ENCODE data around the gene VAMP5. TPM values are rescaled to one million over a fixed set of nuclear protein-coding genes. Genes with fewer than 3 reads are reported as not detected.
A peak's percentile ranks its signal among the peaks of the same experiment; 100 is the strongest.

VAMP5 gene
- total RNA-seq, 1 donor from 2014 or later: 42.5 TPM

DNA sequence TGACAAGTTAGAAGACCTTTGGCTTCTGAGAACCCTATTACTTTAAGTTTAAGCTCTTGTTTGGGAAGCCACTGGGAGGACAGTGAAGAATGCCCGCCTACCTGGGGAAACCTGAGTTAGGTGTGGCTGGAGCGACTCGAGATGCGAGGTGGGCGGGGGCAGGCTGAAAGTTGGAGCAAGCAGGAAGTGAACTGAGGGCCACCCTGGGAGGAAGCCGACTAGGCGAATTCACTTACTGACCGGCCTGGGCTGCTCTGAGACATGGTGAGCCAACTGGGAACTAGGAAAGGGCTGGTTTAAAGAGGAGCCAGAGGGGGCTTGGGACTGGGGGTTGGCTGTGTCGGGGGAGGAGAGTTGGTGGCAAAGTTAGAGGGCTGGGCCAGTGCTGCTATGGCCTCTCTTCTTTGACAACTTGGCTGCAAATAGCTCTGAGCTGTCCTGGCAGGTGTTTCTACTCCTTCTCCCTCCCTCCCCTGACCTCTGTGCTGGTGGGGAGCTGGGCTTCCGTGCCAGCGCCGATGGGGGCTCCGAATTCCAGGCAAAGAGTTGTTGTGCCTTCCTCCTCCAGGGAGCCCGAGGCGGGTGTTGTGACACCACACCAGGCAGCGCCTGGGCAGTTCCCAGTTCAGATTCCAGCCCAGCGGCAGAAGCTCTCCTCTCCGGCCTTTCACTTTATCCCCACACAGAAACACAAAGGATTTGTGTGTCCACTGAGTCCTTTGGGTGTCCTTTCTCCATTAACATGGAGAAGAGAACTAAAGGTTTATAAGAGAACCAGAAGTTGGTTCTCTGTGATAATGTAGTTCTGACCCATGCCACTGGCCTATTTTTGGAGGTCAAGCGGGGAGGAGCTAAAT, 6.6 kb upstream of the VAMP5 start, which contains the start of gene VAMP8:
Gene VAMP8, plus strand, starts transcription at position 201 of the 857 bp plus-strand sequence. Its CDS starts 61 bp downstream, at position 262.
- DNase-seq (ENCODE audit: extremely low spot score in 2 of 2): no peak
- H3K4me3 ChIP-seq: peak within 1 kb of the TSS; percentile 35 to 44
- no peaks in the 10 kb centered on the region for H3K36me3 ChIP-seq
- intact Hi-C loops (cut with DNase I): no loop called here
- H3K27me3 ChIP-seq: no peaks in the 10 kb centered on the region
- TF ChIP-seq, protein P1, sequence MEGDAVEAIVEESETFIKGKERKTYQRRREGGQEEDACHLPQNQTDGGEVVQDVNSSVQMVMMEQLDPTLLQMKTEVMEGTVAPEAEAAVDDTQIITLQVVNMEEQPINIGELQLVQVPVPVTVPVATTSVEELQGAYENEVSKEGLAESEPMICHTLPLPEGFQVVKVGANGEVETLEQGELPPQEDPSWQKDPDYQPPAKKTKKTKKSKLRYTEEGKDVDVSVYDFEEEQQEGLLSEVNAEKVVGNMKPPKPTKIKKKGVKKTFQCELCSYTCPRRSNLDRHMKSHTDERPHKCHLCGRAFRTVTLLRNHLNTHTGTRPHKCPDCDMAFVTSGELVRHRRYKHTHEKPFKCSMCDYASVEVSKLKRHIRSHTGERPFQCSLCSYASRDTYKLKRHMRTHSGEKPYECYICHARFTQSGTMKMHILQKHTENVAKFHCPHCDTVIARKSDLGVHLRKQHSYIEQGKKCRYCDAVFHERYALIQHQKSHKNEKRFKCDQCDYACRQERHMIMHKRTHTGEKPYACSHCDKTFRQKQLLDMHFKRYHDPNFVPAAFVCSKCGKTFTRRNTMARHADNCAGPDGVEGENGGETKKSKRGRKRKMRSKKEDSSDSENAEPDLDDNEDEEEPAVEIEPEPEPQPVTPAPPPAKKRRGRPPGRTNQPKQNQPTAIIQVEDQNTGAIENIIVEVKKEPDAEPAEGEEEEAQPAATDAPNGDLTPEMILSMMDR (IDR thresholded peaks at IDR 0.05): no peak
- no peak for TF ChIP-seq POLR2A (IDR thresholded peaks at IDR 0.05)
- no peak for TF ChIP-seq POLR2AphosphoS5 (IDR thresholded peaks at IDR 0.05; ENCODE audit: insufficient read depth in 1 of 2, low read depth in 1 of 2)
- H3K9me3 ChIP-seq: no peaks in the 10 kb centered on the region
- H3K27ac ChIP-seq: peak within 1 kb of the TSS; percentile 45
- H3K4me1 ChIP-seq: peaks cover 23% of the 10 kb centered on the region

DNA sequence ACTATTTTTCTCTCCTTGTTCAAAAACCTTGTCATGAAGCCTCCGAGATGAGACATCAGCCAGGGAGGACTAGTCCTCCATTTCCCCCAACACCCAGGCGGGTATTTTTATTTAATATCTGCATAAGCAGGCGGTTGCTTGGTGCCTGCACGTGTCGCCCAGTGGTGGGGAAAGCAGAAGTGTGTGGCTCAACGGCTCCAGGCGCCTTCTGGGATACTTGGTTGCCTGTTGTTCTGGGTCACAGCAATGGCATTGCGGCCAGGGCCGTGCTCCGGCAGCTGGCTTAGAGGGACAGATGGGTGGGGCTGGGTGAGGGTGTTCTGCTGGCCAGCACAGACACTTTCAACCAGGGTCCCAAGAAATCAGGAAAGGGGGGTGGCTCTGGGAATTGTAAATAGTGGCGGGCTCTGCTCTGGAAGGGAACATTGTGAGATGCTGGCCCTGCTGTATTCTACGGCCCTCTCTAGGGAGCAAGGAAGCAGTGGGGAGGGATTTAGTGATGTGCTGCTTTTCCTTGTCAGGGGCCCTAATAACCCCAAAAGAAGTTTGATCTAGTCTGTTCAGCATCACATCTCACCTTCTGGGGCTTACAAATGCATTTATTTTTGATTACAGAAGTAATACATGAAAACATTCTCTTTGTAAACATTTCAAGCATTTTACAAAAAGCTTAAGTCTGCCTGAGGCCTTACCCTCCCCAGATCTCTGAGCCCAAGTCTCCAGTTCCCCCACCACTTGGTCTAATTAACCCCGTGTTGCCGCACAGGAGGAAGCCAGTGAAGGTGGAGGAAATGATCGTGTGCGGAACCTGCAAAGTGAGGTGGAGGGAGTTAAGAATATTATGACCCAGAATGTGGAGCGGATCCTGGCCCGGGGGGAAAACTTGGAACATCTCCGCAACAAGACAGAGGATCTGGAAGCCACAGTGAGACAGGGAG, 5.7 kb upstream of the VAMP5 start:
- H3K4me3 ChIP-seq: peak overlapping the region; percentile 35 to 44
- H3K9me3 ChIP-seq: no peaks in the 10 kb centered on the region
- no peaks in the 10 kb centered on the region for H3K36me3 ChIP-seq
- TF ChIP-seq POLR2A (IDR thresholded peaks at IDR 0.05): no peak
- TF ChIP-seq, protein P1 (IDR thresholded peaks at IDR 0.05): no peak
- peak in 1 of 2 donors; percentile 13 for TF ChIP-seq POLR2AphosphoS5 (IDR thresholded peaks at IDR 0.05; ENCODE audit: insufficient read depth in 1 of 2, low read depth in 1 of 2)
- H3K4me1 ChIP-seq: peaks cover 25% of the 10 kb centered on the region
- peak overlapping the region; percentile 45 for H3K27ac ChIP-seq
- intact Hi-C loops (cut with DNase I): no loop called here
- no peak for DNase-seq (ENCODE audit: extremely low spot score in 2 of 2)
- H3K27me3 ChIP-seq: no peaks in the 10 kb centered on the region

DNA sequence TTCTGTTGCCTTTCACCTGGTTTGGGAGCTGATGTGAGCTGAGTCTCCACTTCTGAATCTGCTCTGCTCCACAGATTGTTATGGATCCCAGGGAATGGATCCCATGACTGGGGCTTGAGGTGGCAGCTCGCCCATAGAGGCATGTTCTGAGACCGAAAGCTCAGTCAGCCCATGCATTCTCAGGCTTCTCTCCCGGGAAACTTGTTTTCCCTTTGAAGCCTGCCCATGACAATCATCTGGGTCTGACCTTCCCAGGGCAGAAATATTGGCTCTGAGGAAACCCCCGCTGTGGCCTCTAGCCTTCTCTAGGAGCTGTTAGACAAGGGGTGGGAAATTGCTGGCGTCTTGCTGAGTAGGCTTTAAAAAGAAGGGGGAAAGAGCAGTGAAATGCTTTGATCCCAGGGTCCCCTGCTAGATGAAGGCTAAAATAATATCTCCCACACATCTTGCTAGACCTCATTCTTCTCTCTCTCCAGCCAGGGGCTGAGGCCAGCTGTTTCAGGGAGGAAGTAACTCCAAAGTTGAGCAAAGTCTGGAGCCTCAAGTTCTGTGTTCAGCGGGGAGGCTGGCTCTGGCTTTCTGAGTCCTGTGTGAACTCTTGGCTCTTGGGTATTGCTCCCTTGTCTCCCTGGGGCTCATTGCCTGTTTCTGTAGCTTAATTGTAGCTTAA, 4.8 kb upstream of the VAMP5 start:
- H3K27me3 ChIP-seq: no peaks in the 10 kb centered on the region
- peak overlapping the region; percentile 45 for H3K27ac ChIP-seq
- DNase-seq (ENCODE audit: extremely low spot score in 2 of 2): no peak
- intact Hi-C loops (cut with DNase I): no loop called here
- peak overlapping the region; percentile 17 to 44 for H3K4me3 ChIP-seq
- H3K9me3 ChIP-seq: no peaks in the 10 kb centered on the region
- TF ChIP-seq, protein P1 (IDR thresholded peaks at IDR 0.05): no peak
- no peak for TF ChIP-seq POLR2A (IDR thresholded peaks at IDR 0.05)
- no peak for TF ChIP-seq POLR2AphosphoS5 (IDR thresholded peaks at IDR 0.05; ENCODE audit: insufficient read depth in 1 of 2, low read depth in 1 of 2)
- peaks cover 30% of the 10 kb centered on the region for H3K4me1 ChIP-seq
- no peaks in the 10 kb centered on the region for H3K36me3 ChIP-seq

DNA sequence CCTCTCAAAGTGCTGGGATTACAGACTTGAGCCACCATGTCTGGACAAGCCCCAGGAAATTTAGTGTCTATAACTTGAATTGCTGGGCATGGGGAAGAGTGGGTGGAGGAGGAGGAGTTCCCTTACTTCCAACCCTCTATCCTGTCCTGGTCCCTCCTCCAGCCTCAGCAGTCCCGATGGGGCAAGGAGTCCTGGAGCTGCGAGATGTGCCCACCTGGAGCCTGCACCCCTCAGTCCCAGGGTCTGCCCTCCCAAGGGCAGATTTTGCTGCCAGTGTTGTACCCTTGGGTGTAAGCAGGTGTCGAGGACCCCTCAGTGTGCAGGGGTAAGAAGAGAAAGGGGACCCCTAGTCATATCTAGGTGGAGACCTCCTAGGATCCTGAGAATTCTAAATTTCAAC, 4.0 kb upstream of the VAMP5 start:
- no peak for DNase-seq (ENCODE audit: extremely low spot score in 2 of 2)
- Histone ChIP-seq H3K36me3 (no peaks in the 10 kb centered on the region), H3K9me3 (no peaks in the 10 kb centered on the region), H3K4me3 (no peak overlapping the region), H3K27me3 (no peaks in the 10 kb centered on the region), H3K27ac (peak overlapping the region; percentile 45), H3K4me1 (peaks cover 37% of the 10 kb centered on the region)
- TF ChIP-seq, protein P1 (IDR thresholded peaks at IDR 0.05): no peak
- TF ChIP-seq POLR2AphosphoS5 (IDR thresholded peaks at IDR 0.05; ENCODE audit: insufficient read depth in 1 of 2, low read depth in 1 of 2) (no peak), POLR2A (IDR thresholded peaks at IDR 0.05) (no peak)
- intact Hi-C loops (cut with DNase I): no loop called here

All from vagina (tissue), 2 donors.